22Rv1 (cell line): Measurements from ENCODE around the gene DCP1A.

Experiments used
- CTCF ChIP-seq: fragments of 450-650 bp; IDR thresholded peaks from 2 replicates; pipeline ENCODE4 v1.5.1; 2017; ENCODE audit warnings: mild to moderate bottlenecking
- ZFX ChIP-seq: fragments of 450-650 bp; IDR thresholded peaks from 2 replicates; pipeline ENCODE4 v1.6.1; 2017; ENCODE audit warnings: antibody characterized with exemption, borderline replicate concordance

DNA sequence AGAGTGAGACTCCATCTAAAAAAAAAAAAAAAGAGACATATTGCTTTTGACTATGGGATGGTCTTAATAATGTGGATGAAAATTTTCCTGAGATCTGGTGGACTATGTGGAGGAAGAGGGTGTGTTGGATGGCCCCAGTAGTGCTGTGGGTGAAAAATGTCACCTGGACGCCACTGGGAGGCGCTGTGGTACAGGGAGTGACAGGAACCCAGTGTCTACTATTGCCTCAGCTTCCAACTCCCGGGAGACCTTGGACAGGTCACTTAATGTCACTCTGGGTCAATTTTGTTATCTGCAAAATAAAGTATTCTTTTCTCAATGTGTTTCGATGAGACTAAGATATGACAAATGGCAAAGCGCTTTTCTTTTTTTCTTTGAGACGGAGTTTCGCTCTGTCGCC lies 27.7 kb upstream of the DCP1A start:
- peak; percentile 88 for TF ChIP-seq CTCF
- no peak for TF ChIP-seq ZFX
